LHCN-M2 (cell line): Measurements from ENCODE around the gene VPS33A. TPM values are rescaled to one million over a fixed set of nuclear protein-coding genes. Genes with fewer than 3 reads are reported as not detected.
A peak's percentile ranks its signal among the peaks of the same experiment; 100 is the strongest.

Experiments
- DNase-seq: peaks from one replicate; pipeline ENCODE4 v3.0.0-alpha.2; 2012; ENCODE audit warnings: low read depth
- total RNA-seq: library from RNA; depleted of rRNA; stranded (reverse); fragments of >200 nt; gene quantifications from 2 replicates; pipeline ENCODE4 v1.2.3, GENCODE V29; 2014

VPS33A gene
- total RNA-seq, 1 experiment from 2014 or later, result 22.4 TPM

DNA sequence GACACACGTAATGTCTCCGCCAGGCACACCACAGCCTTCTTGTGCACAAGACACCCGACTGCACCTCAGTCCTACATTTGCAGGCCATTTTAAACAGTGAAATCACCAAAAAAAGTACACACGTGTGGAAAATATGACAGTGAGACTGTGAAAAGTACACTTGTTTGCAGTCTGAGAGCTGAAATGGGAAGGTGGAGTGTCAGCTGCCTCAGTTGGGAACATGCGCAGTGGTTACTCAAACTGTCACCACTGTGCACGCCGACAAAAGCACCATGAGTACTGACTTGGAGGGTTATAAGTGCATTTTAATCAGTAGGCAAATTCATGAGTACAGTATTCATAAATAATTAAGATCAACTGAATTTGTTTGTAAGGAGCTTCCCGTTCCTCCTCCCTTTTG lies 15.8 kb downstream of the VPS33A start:
- DNase-seq, result no peak

DNA sequence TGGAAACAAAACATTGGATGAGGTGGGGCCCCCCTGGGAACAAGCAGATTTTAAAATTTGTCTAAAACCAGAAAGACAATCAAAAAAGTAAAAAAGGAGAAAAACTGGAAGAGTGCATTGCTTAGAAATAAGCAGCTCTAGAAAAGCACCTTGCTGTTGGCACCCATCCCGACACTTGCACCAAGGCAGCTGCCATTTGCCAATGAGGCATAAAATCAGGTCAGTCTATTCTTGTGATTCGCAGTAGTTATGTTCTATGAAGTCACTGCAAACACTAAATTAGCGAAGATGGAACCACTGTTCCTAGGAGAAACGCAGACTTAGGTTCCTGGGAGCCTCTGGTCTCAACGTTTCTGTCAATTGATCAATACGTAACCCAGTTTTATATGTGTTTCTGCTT lies 16.2 kb downstream of the VPS33A start:
- DNase-seq, result no peak

DNA sequence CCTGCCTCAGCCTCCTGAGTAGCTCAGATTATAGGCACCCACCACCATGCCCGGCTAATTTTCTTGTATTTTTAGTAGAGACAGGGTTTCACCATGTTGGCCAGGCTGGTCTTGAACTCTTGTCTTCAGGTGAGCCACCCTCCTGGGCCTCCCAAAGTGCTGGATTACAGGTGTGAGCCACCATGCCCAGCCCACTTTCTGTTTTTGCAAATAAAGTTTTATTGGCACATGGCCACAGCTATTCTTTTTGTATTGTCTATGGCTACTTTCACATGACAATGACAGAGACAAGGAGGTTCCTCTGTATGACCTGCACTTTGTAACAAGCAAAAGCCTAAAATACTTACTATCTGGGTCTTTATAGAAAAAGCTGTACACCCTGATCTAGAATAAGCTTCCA lies 20.7 kb downstream of the VPS33A start:
- DNase-seq, result no peak

DNA sequence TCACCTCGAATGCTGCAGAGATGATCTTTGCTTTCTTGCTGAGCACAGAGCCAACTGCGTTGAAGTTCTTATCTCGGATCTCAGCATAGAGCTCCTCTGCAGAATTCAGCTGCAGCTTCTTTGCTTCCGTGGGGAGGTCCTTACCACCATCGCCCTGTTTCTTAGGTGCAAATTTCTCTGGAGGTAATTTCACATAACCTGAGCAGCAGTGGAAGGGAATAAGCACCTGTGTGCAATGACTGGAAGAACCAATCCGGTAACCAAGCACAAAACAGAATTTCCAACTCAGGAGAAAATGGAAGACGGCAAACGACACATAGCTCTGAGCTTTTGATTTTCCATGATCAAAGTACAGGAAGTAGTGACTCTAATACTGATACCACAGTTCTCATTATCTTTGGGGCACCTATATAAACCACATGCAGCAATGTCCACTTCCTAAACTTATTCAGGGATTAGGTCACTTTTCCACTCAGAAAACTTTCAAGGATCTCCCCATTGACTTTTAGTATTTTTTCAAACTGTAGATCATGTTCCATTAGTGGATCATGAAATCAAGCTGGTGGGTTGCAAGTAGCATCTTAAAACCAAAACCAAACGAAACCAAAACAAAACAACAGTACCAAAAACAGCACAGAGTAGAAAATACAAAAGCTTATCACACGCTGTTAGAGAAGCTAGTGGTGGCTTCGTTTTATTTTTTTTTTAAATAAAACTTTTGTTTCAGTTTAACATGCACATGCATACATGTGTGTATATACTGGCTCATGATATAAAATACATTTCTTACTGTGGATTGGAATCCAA lies 21.5 kb downstream of the VPS33A start:
- DNase-seq, result no peak

DNA sequence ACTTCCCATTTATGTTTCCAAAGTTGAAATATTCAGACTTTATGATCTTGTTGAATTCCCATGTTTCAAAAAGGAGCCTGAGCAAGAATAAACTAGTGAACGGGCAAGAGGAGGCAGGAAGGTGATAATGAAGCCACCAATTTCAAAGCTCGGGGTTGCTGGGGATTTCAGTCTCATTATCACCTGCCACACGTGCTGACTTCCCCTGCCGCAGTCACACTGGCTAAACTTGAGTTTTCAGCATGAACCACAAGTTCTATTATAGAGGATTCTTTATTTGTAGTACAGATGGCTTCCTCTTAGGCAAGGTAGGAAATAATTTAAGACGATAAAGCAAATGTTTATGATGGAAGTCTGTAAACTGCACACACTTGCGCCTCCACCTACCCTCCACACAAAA lies 22.3 kb downstream of the VPS33A start:
- DNase-seq, result no peak

DNA sequence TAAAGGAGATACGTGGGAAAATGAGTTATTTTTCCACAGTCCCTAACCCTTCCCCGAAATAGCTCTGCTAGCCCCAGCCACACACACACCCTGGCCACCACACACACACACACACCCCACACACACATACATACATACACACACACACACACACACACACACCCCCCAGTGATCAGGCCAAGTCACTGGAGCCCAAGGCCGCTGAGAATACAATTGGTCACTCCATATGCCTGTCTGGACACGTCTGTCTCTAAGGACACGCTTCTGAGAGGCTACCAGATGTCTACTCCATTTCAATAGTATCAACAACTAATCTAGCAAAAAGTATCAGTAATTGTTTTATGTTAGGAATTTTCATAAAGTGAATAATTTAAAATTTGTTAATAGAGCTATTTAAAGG lies 27.4 kb downstream of the VPS33A start:
- DNase-seq, result no peak

DNA sequence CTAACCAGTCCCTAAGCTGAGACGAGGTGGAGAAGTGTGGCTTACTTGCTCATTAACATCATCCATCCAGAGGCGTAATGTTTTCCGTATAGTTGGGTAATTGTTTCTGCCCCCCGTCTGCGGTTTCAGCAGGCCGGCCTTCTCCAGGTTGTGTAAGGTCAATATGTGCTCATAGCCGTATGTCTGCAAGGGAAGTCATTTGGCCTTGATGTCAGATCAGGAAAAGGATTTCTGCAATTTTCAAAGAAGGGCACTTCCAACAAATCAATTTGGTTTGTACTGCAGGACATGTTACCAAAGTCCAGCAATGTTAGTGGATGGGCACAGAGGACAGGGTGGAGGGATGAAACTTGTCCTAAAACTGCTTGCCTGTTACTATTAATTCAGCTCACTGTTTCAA lies 30.6 kb downstream of the VPS33A start:
- DNase-seq, result no peak

DNA sequence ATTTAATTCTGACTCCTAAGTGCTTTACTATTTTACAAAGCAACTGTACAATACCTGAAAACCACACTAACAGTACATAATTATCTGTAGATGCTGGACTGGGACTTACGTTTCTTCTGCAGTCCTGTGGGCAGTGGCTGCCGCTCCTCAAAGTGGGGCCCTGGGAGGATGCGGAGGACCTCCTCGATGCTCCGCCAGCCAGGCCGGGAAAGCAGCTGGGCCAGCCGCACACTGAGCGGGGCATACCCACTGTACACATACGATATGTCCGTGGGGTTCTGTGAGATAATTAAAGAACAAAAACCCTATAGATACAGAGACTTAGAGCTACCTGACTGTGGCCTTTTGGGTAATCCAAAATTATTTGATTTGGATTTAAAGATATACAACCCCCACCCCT lies 33.6 kb downstream of the VPS33A start:
- no peak for DNase-seq

DNA sequence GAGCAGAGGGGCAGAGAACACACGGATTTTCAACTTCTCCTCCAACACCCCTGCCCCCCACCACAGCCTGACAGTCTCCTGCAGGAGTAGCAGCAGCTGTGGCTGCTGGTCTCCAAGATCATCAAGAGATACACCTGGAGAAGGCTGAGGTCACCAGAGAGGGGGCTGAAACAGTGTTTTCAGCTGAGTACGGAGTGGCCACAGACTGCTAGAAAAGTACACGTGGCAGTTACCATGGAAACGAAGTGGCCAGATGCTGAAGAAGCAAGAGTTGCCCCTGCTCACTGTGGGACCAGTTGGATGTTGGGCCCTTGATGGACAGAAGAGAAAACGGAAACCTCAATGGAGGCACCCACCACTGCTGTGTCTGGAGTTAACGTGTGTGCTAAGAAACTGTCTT lies 35.5 kb downstream of the VPS33A start:
- no peak for DNase-seq

DNA sequence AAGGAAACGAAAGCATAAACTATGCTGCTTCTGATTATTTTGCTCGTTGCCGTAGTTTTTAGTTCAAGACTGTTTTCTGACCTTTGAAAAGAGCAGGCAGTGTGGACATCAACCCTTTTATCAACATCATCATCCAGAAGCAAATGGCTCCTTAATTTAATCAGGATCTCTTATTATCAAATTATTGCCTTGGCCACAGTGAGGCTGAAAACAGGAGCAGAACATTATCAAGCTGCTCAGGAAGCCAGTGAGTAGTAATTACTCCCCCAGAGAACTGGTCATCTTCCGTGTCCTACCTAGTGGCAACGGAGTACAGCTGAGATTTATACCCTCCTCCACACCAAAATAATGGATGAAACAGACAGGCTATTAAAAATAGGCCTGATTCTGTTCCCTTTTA lies 38.2 kb downstream of the VPS33A start:
- no peak for DNase-seq

DNA sequence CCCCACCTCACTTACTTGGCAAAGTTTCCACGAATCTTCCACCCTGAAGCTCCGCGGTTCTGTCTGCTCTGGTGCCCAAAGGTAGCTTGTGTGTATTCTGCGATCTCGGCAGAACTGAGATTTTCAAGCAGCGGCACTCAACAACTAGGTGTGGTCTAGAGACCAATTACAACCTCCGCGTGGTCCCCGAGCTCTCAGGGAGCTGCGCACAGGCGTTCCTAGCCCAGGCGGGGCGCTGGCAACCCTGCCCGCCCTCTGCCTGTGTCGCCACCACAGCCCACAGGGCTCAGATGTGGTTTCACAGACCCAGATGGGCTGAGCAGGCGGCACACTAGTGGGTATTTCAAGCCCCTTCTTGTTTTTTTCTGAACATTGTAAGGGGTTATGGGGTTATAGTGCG lies 39.0 kb downstream of the VPS33A start:
- DNase-seq, result no peak

DNA sequence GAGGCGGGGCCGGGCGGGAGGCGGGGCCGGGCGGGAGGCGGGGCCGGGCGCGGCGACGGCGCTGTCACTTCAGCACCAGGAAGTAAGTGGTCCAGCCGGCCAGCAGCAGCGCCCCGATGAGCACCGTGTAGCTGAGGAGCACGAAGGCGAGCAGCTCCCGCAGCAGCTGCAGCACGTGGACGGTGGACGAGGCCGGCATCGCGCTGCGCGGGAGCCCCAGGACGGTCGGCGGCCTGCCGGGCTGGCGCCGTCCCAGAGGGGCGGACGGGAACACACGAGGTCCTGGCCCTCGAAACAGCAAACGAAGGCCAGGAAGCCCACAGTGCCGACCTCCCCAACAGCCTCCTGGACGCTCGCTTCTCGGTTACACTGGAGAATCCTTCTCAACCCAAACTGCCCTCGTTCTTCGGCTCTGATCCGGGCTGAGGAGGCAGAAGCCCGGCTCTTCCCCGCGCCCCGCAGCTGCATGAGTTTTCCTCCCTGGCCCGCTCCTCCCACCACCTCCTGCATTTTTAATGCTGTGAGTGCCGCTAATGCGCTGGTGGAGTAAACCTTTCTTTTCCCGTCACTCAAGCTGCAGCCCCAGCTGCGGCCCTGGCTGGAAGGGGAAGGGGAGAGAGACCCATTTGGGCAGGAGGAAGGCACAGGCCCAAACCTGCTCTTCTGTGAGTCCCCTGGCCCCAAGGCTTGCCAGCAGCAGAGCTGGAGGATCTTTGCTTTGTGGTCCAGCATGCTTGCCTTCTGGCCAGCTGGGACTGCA lies 39.7 kb downstream of the VPS33A start:
- DNase-seq, result no peak

DNA sequence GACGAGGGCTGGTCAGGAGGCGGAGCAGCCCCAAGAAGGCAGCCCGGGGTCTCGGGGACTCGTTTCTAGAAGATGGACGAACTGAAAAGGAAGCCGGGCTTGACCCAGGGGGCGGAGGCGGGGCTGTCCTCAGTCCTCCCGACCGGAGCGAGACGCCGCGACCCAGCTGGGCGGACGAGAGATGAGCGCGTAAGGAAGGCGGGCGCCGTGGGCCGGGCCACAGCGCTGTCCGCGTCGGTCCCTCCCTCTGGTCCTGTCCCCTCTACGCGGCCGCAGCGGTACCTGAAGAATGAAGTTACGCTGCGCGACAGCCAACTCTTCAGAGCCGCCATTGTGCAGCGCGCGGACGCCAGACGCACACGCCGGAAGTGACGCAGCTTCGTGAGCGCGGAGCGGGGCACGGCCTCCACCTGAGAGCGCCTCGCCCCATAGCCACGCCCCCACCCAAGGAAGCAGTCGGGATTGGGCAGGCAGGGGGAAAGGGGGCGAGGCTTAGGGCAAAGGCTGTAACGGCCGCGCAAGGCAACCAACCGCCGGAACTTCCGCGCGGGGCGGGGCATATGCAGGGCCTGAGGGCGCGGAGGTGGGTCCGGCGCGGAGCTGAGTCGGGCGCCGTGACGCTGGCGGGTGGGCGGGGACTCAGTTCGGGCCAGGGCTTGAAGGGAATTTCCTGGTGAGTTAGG lies 40.5 kb downstream of the VPS33A start, which contains the start of gene DIABLO:
Gene DIABLO, minus strand, starts transcription at position 370 of the 683 bp plus-strand sequence. Its CDS starts 38 bp downstream, at position 332.
- DNase-seq, result peak; percentile 99

DNA sequence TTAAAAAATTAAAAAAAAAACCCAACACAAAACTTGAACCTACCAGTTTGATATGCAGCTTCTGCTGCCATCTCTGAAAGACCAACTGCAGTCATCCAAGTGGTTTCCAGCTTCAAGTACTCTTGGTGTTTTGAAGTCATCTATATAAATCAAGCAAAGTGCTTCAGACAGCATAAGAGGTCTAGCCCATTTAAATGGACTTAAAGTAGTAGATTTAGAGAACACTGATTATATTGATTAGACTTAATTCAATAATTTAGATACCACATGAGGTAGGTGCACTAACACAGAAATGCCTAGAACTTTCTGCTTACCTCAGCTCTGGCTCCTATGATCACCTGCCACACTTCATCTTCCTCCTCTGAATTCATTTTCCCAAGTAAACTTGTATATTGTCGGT lies 49.8 kb downstream of the VPS33A start:
- DNase-seq, result no peak

DNA sequence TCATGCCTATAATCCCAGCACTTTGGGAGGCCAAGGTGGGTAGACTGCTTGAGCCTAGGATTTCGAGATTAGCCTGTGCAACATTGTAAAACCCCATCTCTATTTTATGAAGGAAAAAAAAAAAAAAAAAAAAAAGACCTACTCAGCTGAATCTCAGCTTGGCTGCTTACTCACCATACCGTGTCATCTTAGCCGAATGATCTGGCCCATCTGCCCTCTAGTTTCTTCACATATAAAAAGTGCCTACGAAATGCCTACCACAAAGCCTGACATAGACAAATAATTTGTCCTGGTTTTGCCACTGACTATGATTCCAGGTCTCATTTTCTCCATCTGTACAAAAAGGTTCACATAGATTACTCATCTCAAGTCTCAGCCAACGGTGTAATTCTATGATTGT lies 50.5 kb downstream of the VPS33A start:
- DNase-seq, result peak; percentile 46

DNA sequence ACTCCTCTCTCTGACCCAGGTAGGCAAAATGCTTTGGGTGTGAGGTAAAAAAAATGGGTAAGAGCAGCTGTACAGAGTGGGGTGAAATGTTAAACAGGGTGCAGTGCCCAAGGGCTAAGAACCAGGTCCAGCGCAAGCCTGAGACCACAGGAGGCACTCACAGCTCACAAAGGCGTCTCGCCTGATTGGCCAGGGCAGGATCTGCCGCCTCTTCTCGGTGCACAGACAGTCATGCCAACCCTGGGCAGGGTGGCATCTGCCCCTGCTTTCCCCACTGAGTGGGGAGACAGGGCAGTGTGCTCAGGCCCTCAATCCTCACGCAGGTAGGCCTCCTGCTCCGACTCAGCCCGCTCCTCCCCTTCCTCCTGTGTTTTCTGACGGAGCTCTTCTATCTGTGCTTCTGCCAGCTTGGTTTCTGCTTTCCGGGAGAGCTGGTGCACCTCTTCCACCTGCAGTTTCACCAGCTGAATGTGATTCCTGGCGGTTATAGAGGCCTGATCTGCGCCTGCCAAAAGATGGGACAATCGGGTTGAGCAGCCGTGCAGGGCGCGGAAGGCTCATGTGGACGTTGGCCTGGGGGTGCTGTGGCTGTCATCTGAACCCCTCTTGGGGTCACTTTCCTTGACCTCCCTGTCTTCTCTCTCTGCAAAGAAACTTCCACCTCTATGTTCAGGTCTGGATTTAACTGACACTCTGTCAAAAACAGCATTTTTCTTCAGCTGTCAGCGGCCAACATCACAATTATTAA lies 58.0 kb downstream of the VPS33A start:
- DNase-seq, result no peak

DNA sequence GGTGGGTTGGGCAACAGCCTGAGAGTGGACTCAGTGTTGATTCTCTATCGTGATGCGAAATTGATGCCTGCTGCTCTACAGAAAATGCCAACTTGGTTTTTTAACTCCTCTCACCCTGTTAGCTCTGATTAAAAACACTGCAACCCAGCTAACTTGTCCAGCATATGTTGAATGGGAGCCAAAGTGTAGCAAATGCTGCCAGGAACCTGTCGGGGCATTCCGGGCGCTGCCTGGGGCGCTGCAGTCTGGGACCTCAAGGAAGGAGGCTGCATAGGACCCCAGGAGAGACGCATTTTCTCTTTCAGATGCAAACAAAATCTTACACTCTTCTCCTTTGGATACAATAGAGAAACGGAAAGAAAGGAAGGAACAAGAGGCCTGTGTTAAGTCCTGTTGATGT lies 58.9 kb downstream of the VPS33A start:
- no peak for DNase-seq

DNA sequence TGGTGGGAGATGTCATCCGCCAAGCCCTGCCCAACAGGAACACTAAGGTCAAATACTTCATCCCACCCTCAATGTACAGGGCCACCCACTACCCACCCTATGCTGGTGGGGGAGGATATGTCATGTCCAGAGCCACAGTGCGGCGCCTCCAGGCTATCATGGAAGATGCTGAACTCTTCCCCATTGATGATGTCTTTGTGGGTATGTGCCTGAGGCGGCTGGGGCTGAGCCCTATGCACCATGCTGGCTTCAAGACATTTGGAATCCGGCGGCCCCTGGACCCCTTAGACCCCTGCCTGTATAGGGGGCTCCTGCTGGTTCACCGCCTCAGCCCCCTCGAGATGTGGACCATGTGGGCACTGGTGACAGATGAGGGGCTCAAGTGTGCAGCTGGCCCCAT lies 59.3 kb downstream of the VPS33A start:
- DNase-seq, result no peak

DNA sequence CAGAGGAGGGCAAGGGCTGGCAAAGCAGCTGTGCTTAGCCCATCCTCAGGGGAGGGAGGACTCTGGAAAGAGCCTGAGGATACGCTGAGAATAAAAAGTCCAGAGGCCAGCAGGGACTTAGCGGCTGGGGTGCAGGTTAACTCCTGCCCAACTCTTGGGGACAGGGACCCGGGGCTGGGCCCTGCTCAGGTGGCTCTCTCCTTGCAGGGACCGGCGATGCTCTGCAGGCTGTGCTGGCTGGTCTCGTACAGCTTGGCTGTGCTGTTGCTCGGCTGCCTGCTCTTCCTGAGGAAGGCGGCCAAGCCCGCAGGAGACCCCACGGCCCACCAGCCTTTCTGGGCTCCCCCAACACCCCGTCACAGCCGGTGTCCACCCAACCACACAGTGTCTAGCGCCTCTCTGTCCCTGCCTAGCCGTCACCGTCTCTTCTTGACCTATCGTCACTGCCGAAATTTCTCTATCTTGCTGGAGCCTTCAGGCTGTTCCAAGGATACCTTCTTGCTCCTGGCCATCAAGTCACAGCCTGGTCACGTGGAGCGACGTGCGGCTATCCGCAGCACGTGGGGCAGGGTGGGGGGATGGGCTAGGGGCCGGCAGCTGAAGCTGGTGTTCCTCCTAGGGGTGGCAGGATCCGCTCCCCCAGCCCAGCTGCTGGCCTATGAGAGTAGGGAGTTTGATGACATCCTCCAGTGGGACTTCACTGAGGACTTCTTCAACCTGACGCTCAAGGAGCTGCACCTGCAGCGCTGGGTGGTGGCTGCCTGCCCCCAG lies 60.0 kb downstream of the VPS33A start:
- no peak for DNase-seq

DNA sequence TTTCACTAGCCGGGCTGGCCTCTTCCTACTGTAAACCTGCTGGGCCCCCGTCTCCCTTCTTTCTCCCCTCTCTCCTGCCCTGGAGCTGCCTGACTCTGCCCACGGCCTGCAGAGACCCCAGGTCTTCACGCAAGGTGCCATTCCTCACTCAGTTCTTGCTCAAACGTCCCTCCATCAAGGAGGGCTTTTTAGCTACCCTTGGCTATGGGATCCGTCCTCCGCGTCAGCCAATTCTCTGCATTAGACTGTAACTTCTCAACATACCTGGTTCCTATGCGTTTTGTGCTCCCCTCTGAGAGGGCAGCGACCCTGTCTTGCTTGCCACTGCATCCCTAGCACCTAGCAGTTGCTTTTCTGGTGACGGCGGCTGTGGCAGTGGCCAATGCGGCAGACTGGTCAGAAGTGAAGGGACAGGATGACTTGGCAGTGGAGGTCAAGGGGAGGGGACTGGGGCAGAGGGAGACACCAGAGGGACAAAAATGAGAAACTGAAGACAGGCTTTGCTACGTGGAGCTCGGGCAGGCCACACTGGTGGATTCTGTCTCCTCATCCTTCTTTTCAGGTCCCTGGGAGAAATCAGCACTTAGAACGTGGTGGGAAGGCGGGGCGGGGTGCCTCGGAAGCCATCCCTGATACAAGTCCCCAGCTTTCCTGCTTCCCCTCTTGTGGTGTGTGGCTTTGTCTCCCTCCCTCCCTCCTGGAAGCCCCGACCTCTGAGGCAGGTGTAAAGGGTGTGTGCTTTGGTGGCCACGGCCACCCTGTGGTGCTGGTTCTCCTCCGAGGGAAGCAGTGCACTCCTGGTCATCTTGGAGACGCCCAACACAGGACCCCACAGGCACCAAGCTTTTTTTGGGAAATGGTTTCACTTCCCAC lies 61.0 kb downstream of the VPS33A start:
- no peak for DNase-seq
